Stimulated activated CD4-positive, alpha-beta T cell treated with anti-CD3 and anti-CD28 coated beads, Interleukin-15, amount 100 ng/mL, for 1 hour (primary cell): ENCODE results near the gene ZNF573.
A peak's percentile ranks its signal among the peaks of the same experiment; 100 is the strongest.
"Not testable (repeated sequence)": the region's sequence is repeated elsewhere in the genome, so short reads cannot be mapped to it uniquely, and the experiment has no call there.

Source experiments
- DNase-seq, 2 donors: peaks; one replicate each; pipeline ENCODE4 v3.0.0-alpha.2; 2020; ENCODE audit warnings: low read depth in 1 of 2, low spot score in 1 of 2

The ZNF573 gene

DNA sequence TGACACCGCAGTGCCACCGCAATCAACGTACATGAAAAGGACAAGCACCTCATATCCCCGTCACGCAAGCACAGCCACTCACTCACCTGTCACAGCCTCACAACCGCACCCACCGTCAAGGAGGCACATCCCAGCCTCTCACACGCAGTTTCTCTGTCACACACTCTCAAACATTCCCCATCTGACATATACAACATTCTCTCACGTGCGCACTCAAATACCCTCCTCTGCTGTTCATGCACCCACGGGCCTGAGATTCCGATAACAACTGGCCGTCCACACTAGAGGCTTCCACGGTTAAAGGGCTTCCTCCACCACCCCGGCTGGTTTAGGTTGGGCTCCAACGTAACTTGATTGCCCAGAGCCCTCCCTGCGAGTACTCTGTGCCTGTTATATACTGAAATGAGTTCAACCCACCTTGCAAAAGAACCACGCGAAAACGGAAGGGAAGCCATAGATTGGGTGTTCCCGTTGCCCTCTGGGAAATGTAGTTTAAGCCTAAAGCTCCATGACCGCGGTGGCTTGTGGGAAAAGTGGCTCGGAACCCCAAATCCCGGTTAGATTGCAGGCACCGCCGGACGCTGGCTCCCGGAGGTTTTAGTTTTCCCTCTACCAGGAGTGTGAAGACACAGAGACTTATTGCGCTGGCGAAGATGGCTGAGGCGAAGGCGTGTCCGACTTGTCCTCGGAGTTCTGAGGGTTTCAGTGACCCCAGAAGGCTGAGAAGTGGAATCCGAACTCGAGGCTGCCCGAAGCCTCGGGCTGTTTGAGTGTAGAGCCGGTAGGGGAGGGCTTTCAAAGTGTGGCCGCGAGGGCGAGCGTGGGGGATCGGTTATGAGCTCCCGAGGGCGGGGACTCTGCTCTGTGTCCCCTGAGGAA, at the start of gene ZNF573:
Gene ZNF573 (minus strand): TSS at position 460 of the 879 bp plus-strand sequence. CDS start 5,857 bp downstream, outside the sequence.
- peak; percentile 48 to 57 for DNase-seq

DNA sequence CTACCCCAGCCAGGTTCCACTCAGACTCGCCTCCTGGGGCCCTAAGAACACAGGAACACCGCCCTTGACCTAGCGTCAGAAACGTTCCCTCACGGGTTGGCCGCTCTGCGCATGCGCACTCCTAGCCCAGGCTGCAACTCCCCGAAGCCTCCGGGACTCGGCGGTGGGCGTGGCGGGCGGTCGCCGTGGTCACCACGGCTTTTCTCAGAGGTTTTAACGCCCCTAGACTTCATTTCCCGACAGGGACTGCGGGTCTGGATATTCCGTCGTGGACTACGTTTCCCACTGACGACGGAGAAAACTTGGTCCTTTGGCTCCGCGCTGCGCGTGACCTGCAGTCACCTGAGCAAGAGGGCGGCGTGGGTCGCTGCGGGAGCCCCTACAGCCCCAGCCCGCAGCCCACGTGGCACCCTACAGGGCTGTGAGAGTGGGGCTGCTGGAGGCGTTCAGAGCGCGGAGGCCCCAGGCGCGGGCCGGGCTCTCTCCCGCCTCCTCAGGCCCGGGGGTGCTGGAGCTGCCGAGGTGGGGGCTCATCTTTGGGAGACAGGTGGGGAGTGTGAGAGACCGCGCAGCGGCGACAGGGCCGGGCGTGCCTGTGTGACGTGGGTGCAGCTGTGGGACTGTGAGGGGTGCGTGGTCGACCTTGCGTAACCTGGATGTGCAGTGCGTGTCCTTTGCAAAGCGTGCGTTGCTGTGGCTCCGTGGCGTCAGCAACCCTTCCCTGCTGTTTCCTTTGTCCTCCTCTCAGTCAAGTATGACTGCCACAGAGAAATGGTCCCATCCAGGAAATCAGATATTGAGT, 38.0 kb upstream of the ZNF573 start:
- DNase-seq = peak in 1 of 2 donors; percentile 6

DNA sequence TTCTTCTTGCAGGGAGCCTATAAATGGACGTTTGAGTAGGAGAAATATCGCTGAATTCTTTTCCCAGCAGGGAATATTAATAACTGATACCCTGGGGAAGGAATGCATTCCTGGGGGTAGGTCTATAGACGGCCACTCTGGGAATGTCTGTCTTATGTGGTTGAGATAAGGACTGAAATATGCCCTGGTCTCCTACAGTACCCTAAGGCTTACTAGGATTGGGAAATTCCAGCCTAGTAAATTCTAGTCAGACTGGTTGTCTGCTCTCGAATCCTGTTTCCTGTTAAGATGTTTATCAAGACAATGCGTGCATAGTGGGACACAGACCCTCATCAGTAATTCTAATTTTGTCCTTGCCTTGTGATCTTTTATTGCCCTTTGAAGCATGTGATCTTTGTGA, 36.2 kb upstream of the ZNF573 start:
- not testable (repeated sequence) for DNase-seq

DNA sequence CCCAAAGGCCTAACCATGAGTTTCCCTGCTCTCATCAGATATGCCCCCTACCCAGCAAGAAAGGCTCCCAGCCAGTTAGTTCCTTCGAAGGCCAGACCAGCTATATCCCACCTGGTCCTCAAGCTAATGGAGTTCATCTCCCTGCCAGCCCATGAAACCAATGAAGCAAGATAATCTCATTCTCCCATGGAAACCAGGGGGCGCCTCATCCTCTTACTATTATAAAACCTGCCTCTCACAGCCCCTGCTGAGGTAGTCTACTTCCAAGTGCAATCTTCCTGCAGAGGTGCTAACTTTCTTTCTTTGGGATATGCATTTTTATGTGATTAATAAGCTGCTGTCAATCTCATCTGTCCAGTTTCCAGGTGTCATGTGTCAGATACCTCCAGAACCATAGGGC, 34.0 kb upstream of the ZNF573 start:
- DNase-seq = no peak

DNA sequence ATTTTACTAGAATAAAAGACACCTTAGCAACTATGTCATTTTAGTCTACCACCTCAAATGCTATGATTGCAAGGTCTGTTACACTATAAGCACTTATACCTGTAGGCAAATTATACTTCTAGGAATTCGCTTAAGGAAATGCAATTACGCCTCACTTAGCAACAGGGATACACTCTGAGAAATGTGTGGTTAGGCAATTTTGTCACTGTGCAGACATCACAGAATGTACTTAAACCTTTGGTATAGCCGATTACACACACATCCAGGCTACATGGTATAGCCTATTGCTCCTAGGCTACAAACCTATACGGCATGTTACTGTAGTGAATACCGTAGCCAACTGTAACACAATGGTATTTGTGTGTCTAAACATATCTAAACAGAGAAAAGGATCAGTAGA, 30.0 kb upstream of the ZNF573 start:
- DNase-seq = no peak

DNA sequence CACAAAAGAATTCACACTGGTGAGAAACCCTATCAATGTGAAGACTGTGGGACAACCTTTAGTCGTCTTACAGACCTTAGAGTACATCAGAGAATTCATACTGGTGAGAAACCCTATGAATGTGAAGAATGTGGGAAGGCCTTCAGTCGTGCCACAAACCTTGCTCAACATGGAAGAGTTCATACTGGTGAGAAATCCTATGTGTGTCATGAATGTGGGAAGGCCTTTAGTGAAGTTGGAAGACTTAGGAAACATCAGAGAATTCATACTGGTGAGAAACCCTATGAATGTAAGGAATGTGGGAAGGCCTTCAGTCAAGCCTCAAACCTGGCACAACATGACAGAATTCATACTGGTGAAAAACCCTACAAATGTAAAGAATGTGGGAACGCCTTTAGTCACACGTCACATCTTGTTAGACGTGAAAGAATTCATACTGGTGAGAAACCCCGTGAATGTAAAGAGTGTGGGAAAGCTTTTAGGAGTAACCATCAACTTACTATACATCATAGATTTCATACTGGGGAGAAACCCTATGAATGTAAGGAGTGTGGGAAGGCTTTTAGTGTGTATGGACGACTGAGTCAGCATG, 24.0 kb upstream of the ZNF573 start:
- DNase-seq = no peak

DNA sequence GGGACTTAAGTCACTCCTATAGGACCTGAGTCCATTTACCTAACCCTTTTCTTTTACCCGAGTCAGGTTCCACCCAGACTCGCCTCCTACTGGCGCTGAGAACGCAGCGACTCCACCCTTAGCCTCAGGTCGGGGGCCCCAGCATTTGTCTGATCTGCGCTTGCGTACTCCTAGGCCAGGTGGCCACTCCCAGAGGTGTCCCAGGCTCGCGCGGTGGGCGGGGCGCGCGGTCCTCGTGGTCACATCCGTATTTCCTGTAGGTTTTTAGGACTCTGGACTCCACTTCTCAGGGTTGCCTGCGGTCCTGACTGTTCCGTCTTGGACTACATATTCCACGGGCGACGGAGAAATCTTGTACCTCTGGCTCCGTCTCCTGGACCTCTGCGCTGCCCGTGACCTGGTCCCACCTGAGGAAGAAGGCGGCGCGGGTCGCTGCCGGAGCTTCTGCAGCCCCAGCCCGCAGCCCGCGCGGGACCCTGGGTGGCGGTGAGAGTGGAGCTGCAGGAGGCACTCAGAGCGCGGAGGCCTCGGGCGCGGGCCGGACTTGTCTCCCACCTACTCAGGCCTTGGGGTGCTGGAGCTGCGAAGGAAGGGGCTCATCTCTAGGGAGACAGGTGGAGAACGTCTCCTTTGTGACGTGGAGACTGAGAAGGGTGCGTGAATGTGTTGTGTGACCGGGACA, 11.0 kb upstream of the ZNF573 start:
- DNase-seq = no peak

- DNase-seq = no peak
Observed at GRCh38 chr19:37778613-37779126, 716 bp downstream of the ZNF573 start.

GRCh38 chr19:37770985-37771384, 8.4 kb downstream of the ZNF573 start:
- no peak for DNase-seq

DNA sequence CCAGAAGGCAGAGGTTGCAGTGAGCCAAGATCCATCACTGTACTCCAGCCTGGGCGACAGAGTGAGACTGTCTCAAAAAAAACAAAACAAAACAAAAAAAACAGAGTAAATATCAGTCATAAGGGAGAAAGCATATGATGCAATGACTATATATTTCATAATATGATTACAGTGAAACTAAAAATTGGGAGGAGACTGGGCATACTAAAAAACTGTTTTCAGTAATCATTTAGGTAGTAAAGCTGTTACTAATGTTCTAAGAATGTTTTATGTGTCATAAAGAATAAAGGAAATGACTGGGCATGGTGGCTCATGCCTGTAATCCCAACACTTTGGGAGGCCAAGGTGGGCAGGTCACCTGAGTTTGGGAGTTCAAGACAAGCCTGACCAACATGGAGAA, 15.9 kb downstream of the ZNF573 start:
- no peak for DNase-seq

- not testable (repeated sequence) for DNase-seq
Observed at GRCh38 chr19:37757683-37758082, 21.7 kb downstream of the ZNF573 start.

DNA sequence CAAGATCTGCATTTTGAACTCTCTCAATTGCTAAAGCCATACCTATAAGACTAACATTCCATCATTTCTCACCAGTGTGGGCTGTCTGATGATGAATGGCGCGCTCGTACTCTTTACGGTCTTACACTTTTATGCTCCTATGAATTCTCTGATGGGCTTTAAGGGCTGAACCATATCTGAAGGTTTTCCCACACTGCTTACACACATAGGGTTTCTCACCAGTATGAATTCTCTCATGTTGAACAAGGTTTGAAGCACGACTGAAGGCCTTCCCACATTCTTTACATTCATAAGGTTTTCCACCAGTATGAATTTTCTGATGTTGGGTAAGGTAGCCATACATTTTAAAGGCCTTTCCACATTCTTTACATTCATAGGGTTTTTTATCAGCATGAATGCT, 41.0 kb downstream of the ZNF573 start:
- DNase-seq = no peak

DNA sequence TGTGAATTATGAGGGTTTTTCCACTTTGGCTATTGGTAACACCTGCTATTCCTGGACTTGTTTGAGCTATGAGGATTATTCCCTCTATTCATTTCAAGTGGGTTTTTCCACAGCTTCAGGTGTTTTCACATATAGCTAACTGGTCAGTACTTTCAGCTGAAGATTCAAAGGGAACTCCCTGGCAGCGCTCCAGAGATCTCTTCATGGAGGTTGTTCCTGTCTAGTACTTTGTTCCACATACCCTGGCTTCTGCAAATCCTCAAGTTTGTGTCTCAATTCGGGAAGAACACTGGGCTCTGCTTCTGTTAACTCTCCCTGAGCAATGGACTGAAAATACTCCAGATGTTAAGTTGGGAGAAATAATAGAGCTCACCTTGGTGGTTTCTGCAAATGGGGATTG, 54.2 kb downstream of the ZNF573 start:
- no peak for DNase-seq

GRCh38 chr19:37719927-37720265, 59.5 kb downstream of the ZNF573 start:
- no peak for DNase-seq

DNA sequence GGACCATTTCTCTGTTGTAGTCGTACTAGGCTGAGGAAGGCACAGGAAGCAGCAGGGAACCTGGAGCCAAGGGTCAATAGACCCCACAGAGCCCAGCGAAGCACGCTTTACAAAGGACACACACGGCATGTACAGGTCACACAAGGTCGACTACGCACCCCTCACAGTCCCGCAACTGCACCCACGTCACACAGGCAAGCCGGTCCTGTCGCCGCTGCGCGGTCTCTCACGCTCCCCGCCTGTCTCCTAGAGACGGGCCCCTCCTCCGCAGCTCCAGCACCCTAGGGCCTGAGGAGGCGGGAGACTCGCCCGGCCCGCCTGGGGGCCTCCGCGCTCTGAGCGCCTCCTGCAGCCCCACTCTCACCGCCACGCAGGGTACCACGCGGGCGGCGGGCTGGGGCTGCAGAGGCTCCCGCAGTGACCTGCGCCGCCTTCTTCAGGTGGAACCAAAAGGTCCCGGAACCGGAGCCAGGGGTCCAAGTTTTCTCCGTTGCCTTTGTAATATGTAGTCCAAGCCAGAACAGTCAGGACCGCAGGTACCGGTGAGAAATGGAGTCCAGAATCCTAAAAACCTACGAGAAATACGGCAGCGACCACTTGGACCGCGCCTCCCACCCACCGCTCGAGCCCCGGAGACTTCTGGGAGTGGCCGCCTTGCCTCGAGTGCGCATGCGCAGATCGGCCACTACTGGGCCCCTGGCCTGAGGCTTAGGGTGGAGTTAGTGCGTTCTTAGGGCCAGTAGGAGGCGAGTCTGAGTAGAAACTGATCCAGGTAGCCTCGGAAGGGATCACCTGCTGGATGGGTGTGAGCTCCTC, 60.1 kb downstream of the ZNF573 start, which contains the start of gene ZNF607:
Gene ZNF607 (minus strand): TSS at position 651 of the 816 bp plus-strand sequence. CDS start 8,143 bp downstream, outside the sequence.
- DNase-seq = peak; percentile 57 to 74

DNA sequence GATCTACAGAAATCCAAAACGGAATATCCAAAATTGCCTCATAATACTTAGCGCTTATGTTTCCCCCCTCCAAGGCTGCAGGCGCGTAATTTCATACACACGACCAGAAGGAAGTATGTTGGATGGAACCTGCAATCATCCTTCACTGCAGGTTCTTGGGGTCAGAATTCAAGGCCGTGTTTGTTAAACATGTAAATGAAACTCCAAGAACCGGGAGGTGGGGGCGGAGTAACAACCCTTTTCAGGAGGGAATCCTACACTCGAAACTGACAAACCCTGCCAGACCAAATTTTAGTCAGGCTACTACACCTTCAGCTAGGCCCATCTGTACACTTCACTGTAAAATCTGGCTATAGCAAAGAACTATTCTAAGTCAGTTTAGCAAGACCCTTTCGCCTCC, 61.1 kb downstream of the ZNF573 start:
- no peak for DNase-seq

- no peak for DNase-seq
Observed at GRCh38 chr19:37716140-37716539, 63.2 kb downstream of the ZNF573 start.

DNA sequence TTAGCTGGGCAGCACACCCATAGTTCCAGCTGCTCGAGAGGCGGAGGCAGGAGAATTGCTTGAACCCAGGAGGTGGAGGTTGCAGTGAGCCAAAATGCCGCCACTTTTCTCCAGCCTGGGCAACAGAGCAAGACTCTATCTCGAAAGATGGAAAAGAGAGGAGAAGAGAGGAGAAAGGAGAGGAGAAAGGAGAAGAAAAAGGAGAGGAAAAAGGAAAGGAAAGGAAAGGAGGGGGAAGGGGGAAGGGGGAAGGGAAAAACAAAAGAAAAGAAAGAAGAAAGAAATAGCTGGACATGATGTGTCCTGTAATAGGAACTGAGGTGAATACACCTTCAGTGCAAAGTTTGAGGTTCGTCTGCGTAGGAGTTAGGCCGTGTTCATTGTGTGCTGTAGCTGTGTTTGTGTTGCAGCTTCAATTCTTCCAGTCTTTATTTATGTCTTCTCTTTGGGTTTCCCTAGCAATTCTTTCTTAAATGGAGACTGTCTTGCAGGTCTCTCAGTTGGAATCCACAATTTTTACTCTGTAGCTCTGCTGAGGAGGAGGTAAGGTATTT, 73.3 kb downstream of the ZNF573 start:
- DNase-seq = no peak

DNA sequence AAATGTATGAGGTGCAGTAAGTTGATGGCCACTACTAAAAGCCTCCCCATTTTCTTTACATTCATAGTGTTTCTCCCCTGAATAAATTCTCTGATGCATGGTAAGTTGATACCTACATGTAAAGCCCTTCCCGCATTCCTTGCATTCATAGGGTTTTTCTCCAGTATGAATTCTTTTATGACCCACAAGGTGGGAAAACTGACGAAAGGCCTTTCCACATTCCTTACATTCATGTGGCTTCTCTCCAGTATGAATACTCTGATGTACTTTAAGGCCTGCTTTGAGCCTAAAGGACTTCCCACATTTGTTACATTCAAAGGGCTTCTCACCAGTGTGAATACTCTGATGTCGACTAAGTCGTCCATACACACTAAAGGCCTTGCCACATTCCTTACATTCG, 80.3 kb downstream of the ZNF573 start:
- no peak for DNase-seq

- DNase-seq = no peak
Observed at GRCh38 chr19:37698216-37698615, 81.2 kb downstream of the ZNF573 start.
